OCI-LY7 (cell line): ENCODE measurements around the gene PTPN21. TPM values are rescaled to one million over a fixed set of nuclear protein-coding genes. Genes with fewer than 3 reads are reported as not detected.

Source experiments
- BruUV-seq: library from RNA; stranded (reverse); fragments of 400-500 nt; replicated peaks from 2 replicates; lab custom pipeline; 2021; lab: Mats Ljungman, UMichigan
- CTCF ChIA-PET: fragments of 300-600 bp; sonication (Branson Sonifier 250); formaldehyde crosslinking; loops from one replicate; lab custom pipeline; 2022; ENCODE audit warnings: antibody characterized with exemption; ENCODE audit not compliant: unreplicated experiment; lab: Charles Lee
- POLR2A ChIA-PET: fragments of 300-600 bp; sonication (Branson Sonifier 250); formaldehyde crosslinking; loops from one replicate; lab custom pipeline; 2022; ENCODE audit warnings: antibody characterized with exemption; lab: Charles Lee
- DNase-seq: peaks from one replicate; pipeline ENCODE4 v3.0.0-alpha.2; 2015; ENCODE audit warnings: low spot score
- H2AFZ ChIP-seq: fragments of 200-600 bp; sonication (generic), shearing (Covaris generic); 2 replicates; pipeline ENCODE4 v1.6.1; 2014; ENCODE audit warnings: mild to moderate bottlenecking, antibody characterized with exemption, low read length, moderate library complexity
- H3K27ac ChIP-seq: fragments of 200-600 bp; sonication (generic); 2 replicates; pipeline ENCODE4 v1.5.1; 2014; ENCODE audit warnings: mixed run types, low read depth, mild to moderate bottlenecking, moderate library complexity, low read length, inconsistent platforms; ENCODE audit not compliant: poor library complexity, severe bottlenecking
- H3K36me3 ChIP-seq: fragments of 200-600 bp; sonication (generic); 2 replicates; pipeline ENCODE4 v1.6.1; 2014; ENCODE audit warnings: mild to moderate bottlenecking, antibody characterized with exemption, low read length, moderate library complexity, mixed read lengths; ENCODE audit not compliant: insufficient read depth
- H3K4me1 ChIP-seq: fragments of 200-600 bp; sonication (generic); 2 replicates; pipeline ENCODE4 v1.5.1; 2014; ENCODE audit warnings: mild to moderate bottlenecking, low read length; ENCODE audit not compliant: insufficient read depth, poor library complexity, severe bottlenecking
- H3K4me2 ChIP-seq: fragments of 200-600 bp; sonication (generic); 2 replicates; pipeline ENCODE4 v1.6.1; 2014; ENCODE audit warnings: mild to moderate bottlenecking, low read length
- H3K4me3 ChIP-seq: fragments of 200-600 bp; sonication (generic); 2 replicates; pipeline ENCODE4 v1.5.1; 2014; ENCODE audit warnings: mild to moderate bottlenecking, low read depth, low read length; ENCODE audit not compliant: poor library complexity, severe bottlenecking
- H3K79me2 ChIP-seq: fragments of 200-600 bp; sonication (generic); 2 replicates; pipeline ENCODE4 v1.6.1; 2016; ENCODE audit warnings: low read depth, mild to moderate bottlenecking, low read length, moderate library complexity, mixed read lengths; ENCODE audit not compliant: insufficient read depth
- H3K9me2 ChIP-seq: fragments of 200-600 bp; sonication (generic); 2 replicates; pipeline ENCODE4 v1.6.1; 2016; ENCODE audit warnings: mild to moderate bottlenecking, low read length, mixed read lengths; ENCODE audit not compliant: insufficient read depth
- H3K9me3 ChIP-seq: fragments of 200-600 bp; sonication (generic); 2 replicates; pipeline ENCODE4 v1.6.1; 2014; ENCODE audit warnings: mild to moderate bottlenecking, mixed run types, low read length, mixed read lengths
- H4K20me1 ChIP-seq: fragments of 200-600 bp; sonication (generic); 2 replicates; pipeline ENCODE4 v1.6.1; 2014; ENCODE audit warnings: mild to moderate bottlenecking, antibody characterized with exemption, low read length, moderate library complexity, mixed read lengths; ENCODE audit not compliant: insufficient read depth
- EZH2phosphoT487 ChIP-seq: fragments of 200-600 bp; sonication (generic); IDR thresholded peaks from 2 replicates; pipeline ENCODE4 v1.6.1; 2018; ENCODE audit warnings: low read depth, borderline replicate concordance, mild to moderate bottlenecking, mixed run types, antibody characterized with exemption, low read length, moderate library complexity, mixed read lengths
- intact Hi-C: fragments of 100-400 bp; cut with micrococcal nuclease; formaldehyde crosslinking; loops from one replicate; pipeline ENCODE4 v1.10.0; 2022; ENCODE audit not compliant: unreplicated experiment
- total RNA-seq, 2 experiments: library from RNA; depleted of rRNA in 1 of 2; stranded (reverse); fragments of >200 nt in 1 of 2; shearing (Covaris generic) in 1 of 2; gene quantifications; 2 replicates each; pipeline ENCODE4 v1.2.3, GENCODE V29; 2014 to 2022
- TF ChIP-seq, protein P1 (sequence below): fragments of 200-600 bp; sonication (generic); conservative IDR thresholded peaks from 2 replicates; pipeline ENCODE4 v1.5.1; 2014; ENCODE audit warnings: mild to moderate bottlenecking, antibody characterized with exemption, low read length, moderate library complexity, mixed read lengths

PTPN21 gene
- total RNA-seq, 2 experiments from 2014 or later, result not detected

DNA sequence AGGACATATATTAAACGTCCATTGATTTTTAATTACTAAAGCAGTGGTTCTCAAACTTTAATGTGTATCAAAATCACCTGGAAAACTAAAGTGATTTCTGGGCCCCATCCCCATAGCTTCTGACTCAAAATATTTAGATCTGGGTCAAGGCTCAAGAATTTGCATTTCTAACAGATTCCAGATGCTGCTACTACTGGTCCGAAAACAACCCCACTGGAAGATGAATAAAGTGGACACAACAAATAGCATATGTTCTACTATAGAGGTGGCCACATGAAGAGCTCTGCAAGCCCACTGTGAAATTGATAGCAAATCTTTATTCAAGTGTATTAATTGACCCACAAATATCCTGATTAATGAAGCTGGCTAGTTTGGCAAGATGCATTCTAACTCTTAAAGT, 99.9 kb downstream of the PTPN21 start:
- H3K79me2 ChIP-seq, result no peaks in the 10 kb centered on the region
- ChIA-PET CTCF (interaction anchor here (0.5 kb wide), 1 partner anchor 194 kb away, joined by 5 read pairs; no protein-coding TSS in a partner anchor), POLR2A (interaction anchor here (1.3 kb wide), 1 partner anchor 9 kb away, joined by 3 read pairs; no protein-coding TSS in a partner anchor)
- no peaks in the 10 kb centered on the region for H3K36me3 ChIP-seq
- no peak overlapping the region for H3K27ac ChIP-seq
- no peaks in the 10 kb centered on the region for H3K9me3 ChIP-seq
- no peaks in the 10 kb centered on the region for H3K4me1 ChIP-seq
- DNase-seq, result no peak
- no peak overlapping the region for H3K4me2 ChIP-seq
- intact Hi-C loops, result no loop called here
- no peak overlapping the region for H3K4me3 ChIP-seq
- no peak overlapping the region for H2AFZ ChIP-seq
- BruUV-seq, result no TSS peak
- TF ChIP-seq, protein P1, sequence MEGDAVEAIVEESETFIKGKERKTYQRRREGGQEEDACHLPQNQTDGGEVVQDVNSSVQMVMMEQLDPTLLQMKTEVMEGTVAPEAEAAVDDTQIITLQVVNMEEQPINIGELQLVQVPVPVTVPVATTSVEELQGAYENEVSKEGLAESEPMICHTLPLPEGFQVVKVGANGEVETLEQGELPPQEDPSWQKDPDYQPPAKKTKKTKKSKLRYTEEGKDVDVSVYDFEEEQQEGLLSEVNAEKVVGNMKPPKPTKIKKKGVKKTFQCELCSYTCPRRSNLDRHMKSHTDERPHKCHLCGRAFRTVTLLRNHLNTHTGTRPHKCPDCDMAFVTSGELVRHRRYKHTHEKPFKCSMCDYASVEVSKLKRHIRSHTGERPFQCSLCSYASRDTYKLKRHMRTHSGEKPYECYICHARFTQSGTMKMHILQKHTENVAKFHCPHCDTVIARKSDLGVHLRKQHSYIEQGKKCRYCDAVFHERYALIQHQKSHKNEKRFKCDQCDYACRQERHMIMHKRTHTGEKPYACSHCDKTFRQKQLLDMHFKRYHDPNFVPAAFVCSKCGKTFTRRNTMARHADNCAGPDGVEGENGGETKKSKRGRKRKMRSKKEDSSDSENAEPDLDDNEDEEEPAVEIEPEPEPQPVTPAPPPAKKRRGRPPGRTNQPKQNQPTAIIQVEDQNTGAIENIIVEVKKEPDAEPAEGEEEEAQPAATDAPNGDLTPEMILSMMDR, result no peak
- TF ChIP-seq EZH2phosphoT487, result no peak
- no peaks in the 10 kb centered on the region for H4K20me1 ChIP-seq
- H3K9me2 ChIP-seq, result no peaks in the 10 kb centered on the region

GRCh38 chr14:88452231-88452630, 102.6 kb downstream of the PTPN21 start:
- Histone ChIP-seq H3K79me2 (no peaks in the 10 kb centered on the region), H3K9me2 (no peaks in the 10 kb centered on the region; the same call in 1 of the 2 replicates), H4K20me1 (no peaks in the 10 kb centered on the region), H3K4me1 (no peaks in the 10 kb centered on the region), H3K4me3 (no peak overlapping the region), H2AFZ (no peak overlapping the region), H3K4me2 (no peak overlapping the region), H3K36me3 (no peaks in the 10 kb centered on the region), H3K9me3 (no peaks in the 10 kb centered on the region), H3K27ac (no peak overlapping the region)
- no TSS peak for BruUV-seq
- TF ChIP-seq EZH2phosphoT487, result no peak
- TF ChIP-seq, protein P1, result peak; percentile 42; the same call in 1 of the 2 replicates
- POLR2A ChIA-PET, result no interaction called here
- CTCF ChIA-PET, result no interaction called here
- intact Hi-C loops, result no loop called here
- DNase-seq, result no peak

DNA sequence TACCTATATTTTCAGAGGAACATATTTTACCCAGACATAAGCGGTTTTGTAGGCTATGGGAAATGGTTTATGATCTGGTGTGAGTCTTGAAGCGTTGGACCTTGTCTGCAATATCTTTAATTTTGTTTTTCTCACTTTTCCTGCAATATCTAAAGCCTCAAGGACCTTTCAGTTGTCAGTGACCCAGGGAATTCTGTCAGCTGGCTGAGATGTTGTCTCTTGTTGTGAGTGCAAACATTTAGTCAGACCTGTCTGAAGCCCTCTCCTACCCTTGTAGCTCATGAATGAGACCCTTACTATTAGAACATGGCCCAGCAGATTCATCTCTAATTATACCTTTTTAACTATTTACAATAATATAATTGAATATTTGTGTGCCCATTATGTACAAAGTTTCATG, 115.7 kb downstream of the PTPN21 start:
- Histone ChIP-seq H2AFZ (no peak overlapping the region), H3K79me2 (no peaks in the 10 kb centered on the region), H3K9me2 (no peaks in the 10 kb centered on the region), H3K4me1 (no peaks in the 10 kb centered on the region), H3K27ac (no peak overlapping the region), H3K4me2 (no peak overlapping the region), H3K9me3 (no peaks in the 10 kb centered on the region), H4K20me1 (no peaks in the 10 kb centered on the region), H3K36me3 (no peaks in the 10 kb centered on the region), H3K4me3 (no peak overlapping the region)
- intact Hi-C loops, result no loop called here
- TF ChIP-seq EZH2phosphoT487, result no peak
- TF ChIP-seq, protein P1, result no peak
- ChIA-PET CTCF (no interaction called here), POLR2A (no interaction called here)
- DNase-seq, result no peak
- BruUV-seq, result no TSS peak
